SK-N-SH treated with all-trans-retinoic acid at 6 μM for 48 hours (cell line): ENCODE results near the gene ANKRD33B.

Experiments used
- ARNTL ChIP-seq: fragments of 450-650 bp; formaldehyde crosslinking; IDR thresholded peaks from 2 replicates; pipeline ENCODE4 v1.5.0; 2020; ENCODE audit warnings: low read depth, mild to moderate bottlenecking, moderate library complexity, borderline replicate concordance
- RARB ChIP-seq: fragments of 250-450 bp; sonication (Bioruptor Pico); IDR thresholded peaks from 2 replicates; pipeline ENCODE4 v1.8.0; 2021; ENCODE audit warnings: mild to moderate bottlenecking, moderate library complexity
- TCF4 ChIP-seq: fragments of 250-450 bp; sonication (Bioruptor Pico); IDR thresholded peaks from 2 replicates; pipeline ENCODE4 v1.8.0; 2021; ENCODE audit warnings: mild to moderate bottlenecking, moderate library complexity, borderline replicate concordance
- ZC3H10 ChIP-seq: fragments of 250-450 bp; sonication (Bioruptor Pico); IDR thresholded peaks from 2 replicates; pipeline ENCODE4 v1.5.1; 2021; ENCODE audit warnings: mild to moderate bottlenecking, moderate library complexity
- ZFP3 ChIP-seq: fragments of 250-450 bp; sonication (Bioruptor Pico); IDR thresholded peaks from 2 replicates; pipeline ENCODE4 v1.5.0; 2020; ENCODE audit warnings: mild to moderate bottlenecking, moderate library complexity
- ZFP30 ChIP-seq: fragments of 450-650 bp; formaldehyde crosslinking; IDR thresholded peaks from 2 replicates; pipeline ENCODE4 v1.5.0; 2022; ENCODE audit warnings: mild to moderate bottlenecking, moderate library complexity
- ZNF70 ChIP-seq: fragments of 450-650 bp; formaldehyde crosslinking; IDR thresholded peaks from 2 replicates; pipeline ENCODE4 v1.5.0; 2020; ENCODE audit warnings: mild to moderate bottlenecking, moderate library complexity
- TF ChIP-seq, protein P1 (sequence below): fragments of 250-450 bp; sonication (Bioruptor Pico); IDR thresholded peaks from 2 replicates; pipeline ENCODE4 v1.5.0; 2020; ENCODE audit warnings: mild to moderate bottlenecking, moderate library complexity
- TF ChIP-seq, protein P2 (sequence below): fragments of 250-450 bp; sonication (Bioruptor Pico); IDR thresholded peaks from 2 replicates; pipeline ENCODE4 v1.8.0; 2020; ENCODE audit warnings: mild to moderate bottlenecking, moderate library complexity, borderline replicate concordance
- TF ChIP-seq, protein P3 (sequence below): fragments of 250-450 bp; sonication (Bioruptor Pico); IDR thresholded peaks from 2 replicates; pipeline ENCODE4 v1.5.1; 2020; ENCODE audit warnings: low read depth, mild to moderate bottlenecking, moderate library complexity
- TF ChIP-seq, protein P4 (sequence below): fragments of 250-450 bp; sonication (Bioruptor Pico); IDR thresholded peaks from 2 replicates; pipeline ENCODE4 v1.5.1; 2021; ENCODE audit warnings: mild to moderate bottlenecking, moderate library complexity

DNA sequence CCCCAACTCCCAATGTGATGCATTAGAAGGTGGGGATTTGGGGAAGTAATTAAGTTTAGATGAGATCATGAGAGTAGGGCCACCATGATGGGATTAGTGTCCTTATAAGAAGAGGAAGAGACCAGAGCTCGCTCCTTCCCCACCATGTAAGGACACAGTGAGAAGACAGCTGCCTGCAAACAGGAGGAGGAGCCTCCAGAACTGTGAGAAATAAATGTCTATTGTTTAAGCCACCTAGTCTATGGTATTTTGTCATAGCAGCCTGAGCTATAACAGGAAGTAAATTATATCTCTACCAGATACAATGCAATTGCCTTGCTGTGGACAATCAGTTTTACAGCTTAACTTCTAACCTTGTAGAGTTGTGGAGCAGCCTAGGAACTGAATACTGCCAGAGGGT is 58.0 kb downstream of the ANKRD33B start:
- TF ChIP-seq, protein P1, sequence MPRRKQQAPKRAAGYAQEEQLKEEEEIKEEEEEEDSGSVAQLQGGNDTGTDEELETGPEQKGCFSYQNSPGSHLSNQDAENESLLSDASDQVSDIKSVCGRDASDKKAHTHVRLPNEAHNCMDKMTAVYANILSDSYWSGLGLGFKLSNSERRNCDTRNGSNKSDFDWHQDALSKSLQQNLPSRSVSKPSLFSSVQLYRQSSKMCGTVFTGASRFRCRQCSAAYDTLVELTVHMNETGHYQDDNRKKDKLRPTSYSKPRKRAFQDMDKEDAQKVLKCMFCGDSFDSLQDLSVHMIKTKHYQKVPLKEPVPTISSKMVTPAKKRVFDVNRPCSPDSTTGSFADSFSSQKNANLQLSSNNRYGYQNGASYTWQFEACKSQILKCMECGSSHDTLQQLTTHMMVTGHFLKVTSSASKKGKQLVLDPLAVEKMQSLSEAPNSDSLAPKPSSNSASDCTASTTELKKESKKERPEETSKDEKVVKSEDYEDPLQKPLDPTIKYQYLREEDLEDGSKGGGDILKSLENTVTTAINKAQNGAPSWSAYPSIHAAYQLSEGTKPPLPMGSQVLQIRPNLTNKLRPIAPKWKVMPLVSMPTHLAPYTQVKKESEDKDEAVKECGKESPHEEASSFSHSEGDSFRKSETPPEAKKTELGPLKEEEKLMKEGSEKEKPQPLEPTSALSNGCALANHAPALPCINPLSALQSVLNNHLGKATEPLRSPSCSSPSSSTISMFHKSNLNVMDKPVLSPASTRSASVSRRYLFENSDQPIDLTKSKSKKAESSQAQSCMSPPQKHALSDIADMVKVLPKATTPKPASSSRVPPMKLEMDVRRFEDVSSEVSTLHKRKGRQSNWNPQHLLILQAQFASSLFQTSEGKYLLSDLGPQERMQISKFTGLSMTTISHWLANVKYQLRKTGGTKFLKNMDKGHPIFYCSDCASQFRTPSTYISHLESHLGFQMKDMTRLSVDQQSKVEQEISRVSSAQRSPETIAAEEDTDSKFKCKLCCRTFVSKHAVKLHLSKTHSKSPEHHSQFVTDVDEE, result no peak
- TF ChIP-seq, protein P2, sequence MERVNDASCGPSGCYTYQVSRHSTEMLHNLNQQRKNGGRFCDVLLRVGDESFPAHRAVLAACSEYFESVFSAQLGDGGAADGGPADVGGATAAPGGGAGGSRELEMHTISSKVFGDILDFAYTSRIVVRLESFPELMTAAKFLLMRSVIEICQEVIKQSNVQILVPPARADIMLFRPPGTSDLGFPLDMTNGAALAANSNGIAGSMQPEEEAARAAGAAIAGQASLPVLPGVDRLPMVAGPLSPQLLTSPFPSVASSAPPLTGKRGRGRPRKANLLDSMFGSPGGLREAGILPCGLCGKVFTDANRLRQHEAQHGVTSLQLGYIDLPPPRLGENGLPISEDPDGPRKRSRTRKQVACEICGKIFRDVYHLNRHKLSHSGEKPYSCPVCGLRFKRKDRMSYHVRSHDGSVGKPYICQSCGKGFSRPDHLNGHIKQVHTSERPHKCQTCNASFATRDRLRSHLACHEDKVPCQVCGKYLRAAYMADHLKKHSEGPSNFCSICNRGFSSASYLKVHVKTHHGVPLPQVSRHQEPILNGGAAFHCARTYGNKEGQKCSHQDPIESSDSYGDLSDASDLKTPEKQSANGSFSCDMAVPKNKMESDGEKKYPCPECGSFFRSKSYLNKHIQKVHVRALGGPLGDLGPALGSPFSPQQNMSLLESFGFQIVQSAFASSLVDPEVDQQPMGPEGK (CRISPR knock-in tag), result no peak
- TF ChIP-seq, protein P3, sequence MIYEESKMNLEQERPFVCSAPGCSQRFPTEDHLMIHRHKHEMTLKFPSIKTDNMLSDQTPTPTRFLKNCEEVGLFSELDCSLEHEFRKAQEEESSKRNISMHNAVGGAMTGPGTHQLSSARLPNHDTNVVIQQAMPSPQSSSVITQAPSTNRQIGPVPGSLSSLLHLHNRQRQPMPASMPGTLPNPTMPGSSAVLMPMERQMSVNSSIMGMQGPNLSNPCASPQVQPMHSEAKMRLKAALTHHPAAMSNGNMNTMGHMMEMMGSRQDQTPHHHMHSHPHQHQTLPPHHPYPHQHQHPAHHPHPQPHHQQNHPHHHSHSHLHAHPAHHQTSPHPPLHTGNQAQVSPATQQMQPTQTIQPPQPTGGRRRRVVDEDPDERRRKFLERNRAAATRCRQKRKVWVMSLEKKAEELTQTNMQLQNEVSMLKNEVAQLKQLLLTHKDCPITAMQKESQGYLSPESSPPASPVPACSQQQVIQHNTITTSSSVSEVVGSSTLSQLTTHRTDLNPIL (CRISPR knock-in tag), result no peak
- TF ChIP-seq ZC3H10 (CRISPR knock-in tag), result no peak
- TF ChIP-seq ARNTL (CRISPR knock-in tag), result no peak
- no peak for TF ChIP-seq RARB (CRISPR knock-in tag)
- no peak for TF ChIP-seq ZFP3 (CRISPR knock-in tag)
- TF ChIP-seq, protein P4, sequence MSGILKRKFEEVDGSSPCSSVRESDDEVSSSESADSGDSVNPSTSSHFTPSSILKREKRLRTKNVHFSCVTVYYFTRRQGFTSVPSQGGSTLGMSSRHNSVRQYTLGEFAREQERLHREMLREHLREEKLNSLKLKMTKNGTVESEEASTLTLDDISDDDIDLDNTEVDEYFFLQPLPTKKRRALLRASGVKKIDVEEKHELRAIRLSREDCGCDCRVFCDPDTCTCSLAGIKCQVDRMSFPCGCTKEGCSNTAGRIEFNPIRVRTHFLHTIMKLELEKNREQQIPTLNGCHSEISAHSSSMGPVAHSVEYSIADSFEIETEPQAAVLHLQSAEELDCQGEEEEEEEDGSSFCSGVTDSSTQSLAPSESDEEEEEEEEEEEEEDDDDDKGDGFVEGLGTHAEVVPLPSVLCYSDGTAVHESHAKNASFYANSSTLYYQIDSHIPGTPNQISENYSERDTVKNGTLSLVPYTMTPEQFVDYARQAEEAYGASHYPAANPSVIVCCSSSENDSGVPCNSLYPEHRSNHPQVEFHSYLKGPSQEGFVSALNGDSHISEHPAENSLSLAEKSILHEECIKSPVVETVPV, result no peak
- TF ChIP-seq ZFP30 (CRISPR knock-in tag), result no peak
- no peak for TF ChIP-seq TCF4
- TF ChIP-seq ZNF70 (CRISPR knock-in tag), result no peak
